ENCODE measurements around the gene NENF. TPM values are rescaled to one million over a fixed set of nuclear protein-coding genes. Genes with fewer than 3 reads are reported as not detected.
"Not testable (repeated sequence)": the region's sequence is repeated elsewhere in the genome, so short reads cannot be mapped to it uniquely, and the experiment has no call there.

The NENF gene
- total RNA-seq, 1 experiment from 2014 or later, result 52.7 TPM

DNA sequence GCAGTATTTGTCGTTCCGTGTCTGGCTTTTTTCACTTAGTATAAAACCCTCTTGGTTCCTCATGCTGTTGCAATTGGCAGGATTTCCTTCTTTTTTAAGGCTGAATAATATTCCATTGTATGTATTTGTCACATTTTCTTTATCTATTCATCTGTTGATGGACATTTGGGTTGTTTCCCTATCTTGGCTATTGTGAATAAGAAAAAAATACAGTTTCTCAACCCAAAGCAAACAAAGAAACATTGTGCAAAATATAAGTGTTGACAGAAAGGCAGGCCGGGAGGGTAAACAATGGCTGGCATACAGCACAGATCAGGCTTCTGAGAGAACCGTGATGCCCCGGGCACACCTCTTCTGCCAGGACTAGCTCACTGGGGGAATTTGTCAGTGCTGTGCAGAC, 26.9 kb downstream of the NENF start:
- no peak for DNase-seq (ENCODE audit: low read depth)

DNA sequence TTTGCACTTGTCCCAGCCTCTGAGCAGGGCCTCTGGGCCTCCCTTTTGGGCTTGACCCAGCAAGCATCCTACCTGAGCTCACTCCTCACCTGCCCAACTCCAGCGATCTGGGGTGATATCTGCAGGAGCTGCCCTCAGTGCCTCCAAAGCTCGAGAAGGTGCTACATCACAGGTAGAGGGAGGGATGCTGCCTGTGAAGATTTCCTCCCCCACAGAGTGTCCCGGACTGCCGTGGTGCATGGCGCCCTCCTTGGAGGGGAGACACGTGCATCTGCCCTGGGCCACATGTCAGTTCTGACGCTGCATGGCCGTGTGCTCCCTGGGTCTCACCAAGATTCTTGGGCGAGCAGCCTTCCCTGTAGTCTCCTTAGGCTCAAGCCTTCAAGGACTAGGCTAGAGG, 27.7 kb downstream of the NENF start:
- DNase-seq (ENCODE audit: low read depth), result no peak

DNA sequence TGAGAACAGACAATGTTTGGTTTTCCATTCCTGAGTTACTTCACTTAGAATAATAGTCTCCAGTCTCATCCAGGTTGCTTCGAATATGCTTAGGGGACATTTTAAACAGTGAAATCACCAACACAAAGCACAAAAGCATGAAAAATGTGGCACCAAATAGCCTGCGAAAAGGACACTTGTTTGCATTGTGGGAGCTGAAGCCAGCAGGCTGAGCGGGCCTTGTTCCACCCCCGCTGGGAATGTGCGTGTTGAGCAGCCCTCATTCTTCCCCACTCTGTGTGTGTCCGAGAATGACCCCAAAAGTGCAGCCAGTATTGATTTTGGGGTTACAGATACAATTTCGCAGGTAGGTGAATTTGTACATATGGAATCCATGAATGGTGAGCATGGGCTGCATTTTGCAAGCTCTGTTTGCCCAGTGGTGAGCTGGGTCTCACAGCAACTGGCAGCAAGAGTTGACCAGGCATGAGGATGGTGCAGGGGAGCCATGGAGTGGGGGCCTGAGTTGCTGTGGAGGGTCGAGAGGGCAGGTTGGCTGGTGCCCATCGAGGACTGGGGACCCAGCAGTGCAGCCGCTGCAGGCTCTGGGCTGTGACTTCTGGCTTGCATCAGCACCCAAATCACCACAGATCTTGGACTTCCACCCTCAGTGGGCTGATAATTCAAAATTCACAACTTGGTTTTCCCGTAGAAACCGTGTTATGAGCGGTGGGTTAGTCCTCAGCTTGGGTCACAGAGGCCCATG, 29.4 kb downstream of the NENF start:
- no peak for DNase-seq (ENCODE audit: low read depth)

DNA sequence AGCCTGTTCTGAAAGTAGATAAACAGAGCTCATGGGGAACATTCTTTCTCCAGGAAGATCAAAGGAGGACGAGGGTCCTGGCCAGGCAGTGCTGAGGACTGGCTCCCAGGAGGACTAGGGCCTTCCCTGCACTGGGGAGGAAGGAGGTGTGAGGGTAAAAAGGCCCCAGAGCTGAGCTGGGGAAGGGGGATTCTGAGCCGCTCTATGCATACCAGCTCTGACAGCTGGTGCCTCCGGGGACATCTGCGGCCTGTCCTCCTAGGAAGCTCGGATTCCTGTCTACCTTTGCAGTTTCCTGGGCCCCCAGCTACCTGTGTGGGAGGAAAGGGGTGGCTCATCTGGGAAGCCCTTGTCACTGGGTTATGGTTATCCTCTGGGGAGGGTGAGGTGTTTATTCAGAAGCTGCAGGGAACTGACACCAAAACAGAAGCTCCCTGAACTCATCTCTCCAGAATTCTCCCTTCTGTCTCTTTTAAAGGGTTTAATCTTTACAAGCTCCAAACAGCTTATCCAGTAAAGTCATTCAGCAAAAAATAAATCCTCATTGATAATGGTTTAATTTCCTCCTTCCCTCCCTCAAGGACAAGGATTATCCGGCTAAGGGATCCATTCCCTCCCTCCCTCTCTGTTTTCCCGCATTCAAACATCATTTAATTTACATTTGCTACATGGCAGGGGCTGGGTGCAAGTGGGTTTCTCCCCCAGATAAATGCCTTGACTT, 31.0 kb downstream of the NENF start:
- DNase-seq (ENCODE audit: low read depth), result no peak

DNA sequence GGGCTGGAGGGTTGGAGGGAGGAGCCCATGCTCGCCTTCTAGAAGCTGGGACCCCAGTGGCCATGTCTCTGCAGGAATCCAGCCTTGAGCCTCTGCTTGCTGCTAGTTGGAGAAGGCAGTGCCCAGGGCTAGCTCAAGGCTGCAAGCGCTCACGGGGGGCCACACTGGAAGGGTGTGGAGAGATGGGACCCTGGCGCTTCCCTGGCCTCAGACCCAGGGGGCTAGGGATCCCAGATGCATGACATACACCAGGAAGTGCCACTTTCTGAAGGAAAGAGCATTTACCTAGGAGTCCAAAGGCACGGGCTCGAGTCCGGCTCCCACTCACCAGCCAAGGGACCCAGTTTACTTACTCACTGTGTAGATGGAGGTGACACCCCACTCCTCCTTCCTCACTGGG, 32.6 kb downstream of the NENF start:
- no peak for DNase-seq (ENCODE audit: low read depth)

DNA sequence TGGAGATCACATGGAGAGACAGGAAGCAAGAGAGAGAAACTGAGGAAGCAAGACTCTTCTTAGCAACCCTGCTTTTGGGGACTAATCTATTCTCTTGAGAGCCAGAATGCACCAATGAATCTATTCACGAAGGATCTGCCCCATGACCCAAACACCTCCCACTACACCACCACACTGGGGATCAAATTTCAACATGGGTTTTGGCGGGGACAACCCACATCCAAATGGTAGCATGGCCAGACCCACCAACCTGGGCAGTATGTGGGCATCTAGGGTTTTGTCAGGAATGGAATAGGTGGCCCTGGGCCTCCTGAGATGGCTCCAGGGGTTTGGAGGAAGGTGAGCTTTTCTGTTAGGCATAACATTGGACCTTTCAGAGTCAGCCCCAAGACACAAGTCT, 33.7 kb downstream of the NENF start:
- DNase-seq (ENCODE audit: low read depth), result no peak

DNA sequence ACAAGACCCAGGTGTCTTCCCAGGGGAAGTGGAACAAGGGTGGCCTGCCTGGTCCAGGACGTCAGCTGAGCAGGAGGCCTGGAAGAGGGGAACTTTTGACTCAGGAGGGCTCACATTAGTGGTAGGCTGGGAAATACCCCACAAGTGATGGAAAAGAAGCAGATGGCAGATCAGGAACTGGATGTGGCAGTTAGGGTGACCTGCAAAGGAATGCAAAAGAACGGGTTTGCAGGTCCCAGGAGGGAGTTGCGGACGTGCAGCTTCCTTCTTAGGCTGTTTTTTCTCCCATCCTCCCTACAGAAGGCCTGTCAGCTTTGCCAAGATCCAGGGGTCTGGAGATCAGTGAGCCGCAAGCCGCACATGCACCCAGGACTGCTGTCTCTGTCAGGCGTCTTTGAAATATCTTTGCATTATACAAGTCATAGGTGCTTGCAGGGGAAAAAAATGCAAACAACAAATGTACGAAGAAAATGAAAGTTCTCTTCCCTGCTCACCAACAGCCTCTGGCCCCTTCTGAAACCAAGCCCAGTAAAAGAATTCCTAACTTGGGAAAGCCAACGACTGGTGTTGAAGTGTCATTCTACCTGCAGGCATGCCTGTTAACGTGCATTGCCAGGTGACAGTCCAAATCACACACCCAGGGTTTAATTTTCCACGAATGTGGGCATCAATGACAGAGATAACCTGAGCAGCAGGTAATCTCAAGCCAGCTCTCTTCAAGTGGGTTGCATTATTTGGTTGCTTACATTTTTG, 34.4 kb downstream of the NENF start:
- no peak for DNase-seq (ENCODE audit: low read depth)

DNA sequence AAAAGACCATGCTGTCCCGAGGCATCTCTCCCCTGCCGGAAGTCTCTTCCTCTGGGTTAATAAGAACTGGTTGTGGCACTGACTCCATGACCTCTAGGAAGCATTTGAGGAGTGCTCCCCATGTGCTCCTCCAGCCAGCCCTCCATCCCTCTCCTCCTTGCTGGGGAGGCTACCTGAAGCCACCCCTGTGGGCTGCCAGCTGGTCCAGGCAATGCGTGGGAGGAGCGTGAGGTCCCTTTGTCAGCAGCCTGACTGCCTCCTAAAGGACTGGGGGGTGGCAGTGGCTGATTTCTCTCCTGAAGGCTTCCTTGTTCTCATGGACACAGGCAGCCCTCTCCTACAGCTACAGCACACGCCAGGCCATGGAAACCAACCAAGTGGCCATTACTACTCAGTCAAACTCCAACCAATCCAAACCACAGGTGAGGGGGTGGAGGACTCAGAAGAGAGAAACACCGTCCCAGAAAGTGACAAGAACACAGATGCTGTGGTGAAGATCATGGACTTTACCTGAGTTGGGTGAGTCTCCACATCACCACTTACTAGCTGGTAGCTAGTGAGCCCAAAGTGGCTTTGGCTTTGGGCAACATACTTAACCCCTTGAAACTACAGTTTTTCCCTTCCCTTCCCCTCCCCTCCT, 35.2 kb downstream of the NENF start:
- DNase-seq (ENCODE audit: low read depth), result peak; percentile 37

DNA sequence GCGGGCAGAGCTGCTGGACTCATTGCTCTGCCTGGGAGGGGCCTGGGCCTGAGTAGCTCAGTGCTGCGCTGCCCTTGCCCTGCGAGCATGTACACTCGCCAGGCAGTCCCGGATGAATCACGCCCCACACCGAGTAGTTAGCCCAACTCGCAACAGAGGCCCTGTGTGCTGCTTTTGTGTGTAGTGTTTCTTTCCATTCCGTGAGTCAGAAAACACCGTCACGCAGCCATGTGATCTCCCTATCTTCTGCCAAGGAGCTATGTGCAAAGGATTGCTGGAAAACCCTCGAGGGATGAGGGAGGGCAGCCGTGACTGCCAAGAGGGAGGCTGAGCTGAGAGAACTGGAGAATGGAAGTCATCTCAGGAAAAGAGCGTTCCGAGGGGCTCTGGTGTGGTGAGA, 37.3 kb downstream of the NENF start:
- DNase-seq (ENCODE audit: low read depth), result peak; percentile 97

DNA sequence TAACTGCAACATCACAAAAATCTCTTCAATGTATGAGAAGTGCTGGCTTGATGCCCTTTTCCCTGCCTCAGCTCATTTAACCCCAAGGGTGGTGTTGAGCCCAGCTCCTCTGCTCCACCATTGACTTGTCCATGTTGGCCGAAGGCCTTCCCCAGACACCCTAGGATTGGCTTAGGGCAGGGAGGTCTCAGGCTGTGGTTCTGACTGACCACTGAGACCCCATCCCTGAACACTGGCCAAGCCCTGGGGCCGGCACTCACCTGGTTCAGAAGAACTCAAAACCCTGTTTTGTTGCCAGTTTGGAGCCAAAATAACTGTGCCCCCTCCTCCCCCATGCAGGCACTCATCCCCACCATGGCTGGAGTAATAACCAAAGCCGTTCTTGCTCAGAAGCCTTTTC, 38.6 kb downstream of the NENF start:
- DNase-seq (ENCODE audit: low read depth), result no peak

DNA sequence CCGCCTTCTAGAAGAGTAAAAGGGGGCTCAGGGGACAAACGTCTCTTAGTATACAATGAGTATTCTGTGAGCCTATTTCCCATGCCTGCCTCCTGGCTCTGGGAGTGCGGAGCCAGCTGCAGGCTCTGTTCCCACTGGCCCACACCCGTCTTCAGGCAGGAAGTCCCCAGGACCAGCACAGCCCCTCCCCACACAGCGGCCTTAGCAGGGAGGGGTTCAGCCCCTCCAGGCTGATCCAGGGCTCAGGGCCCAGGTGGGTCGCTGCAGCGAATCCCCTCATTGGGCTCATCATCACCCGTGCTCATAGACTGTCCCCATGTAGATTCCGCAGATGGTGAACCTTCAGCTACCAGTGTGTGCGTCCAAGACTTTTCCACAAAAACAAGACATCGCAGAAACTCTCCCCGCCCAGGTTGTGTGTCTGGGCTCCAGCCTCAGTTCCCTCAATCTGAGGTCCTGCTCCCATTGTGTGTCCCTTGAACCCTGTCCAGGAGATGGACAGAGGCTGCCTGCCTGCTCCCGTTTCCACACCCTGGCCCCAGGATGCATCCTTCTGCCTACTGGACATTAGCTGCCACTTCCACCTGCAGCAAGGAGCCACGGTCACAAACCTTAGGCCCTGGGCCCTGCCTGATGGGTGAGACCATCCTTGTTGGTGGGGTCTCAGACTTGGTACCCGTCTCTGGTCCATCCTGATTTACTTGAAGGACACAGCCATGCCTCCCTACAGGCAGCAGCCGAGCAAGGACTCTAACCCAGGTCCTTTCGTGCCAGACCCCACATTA, 39.4 kb downstream of the NENF start:
- DNase-seq (ENCODE audit: low read depth), result no peak

DNA sequence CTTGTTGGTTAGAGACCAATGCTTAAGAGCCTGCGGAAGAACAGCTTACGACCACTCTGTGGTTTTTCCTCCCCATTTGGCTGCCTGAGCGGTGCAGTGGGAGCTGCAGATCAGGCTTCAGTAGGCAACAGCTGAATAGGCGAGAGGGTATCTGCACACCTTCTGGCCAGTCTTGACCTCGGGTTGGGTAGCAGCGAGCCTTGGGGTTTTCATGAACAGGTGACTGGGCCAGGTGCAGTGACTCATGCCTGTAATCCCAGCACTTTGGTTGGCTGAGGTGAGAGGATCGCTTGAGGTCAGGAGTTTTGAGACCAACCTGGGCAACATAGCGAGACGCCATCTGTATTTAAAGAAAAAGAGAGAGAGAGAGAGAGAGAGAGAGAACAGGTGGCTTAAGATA, 41.0 kb downstream of the NENF start:
- DNase-seq (ENCODE audit: low read depth), result no peak

DNA sequence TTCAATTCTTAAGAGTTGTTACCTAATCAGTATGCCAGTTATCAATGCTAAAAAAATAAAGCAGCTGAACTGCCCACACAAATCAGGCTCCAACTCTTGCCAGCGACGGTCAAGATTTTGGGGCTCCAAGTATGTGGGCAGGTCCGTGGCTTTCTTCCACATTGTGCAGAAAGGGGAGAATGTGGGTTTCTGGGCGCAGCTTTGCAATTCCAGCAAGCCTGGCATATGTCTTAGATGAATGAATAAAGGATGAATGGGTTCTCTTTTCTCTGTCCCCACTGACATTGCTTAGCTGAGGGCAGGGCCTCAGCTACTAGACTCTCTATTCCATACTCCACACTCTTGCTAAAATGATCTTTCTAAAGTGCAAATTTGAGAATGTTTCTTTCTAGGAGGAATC, 42.4 kb downstream of the NENF start:
- DNase-seq (ENCODE audit: low read depth), result no peak

DNA sequence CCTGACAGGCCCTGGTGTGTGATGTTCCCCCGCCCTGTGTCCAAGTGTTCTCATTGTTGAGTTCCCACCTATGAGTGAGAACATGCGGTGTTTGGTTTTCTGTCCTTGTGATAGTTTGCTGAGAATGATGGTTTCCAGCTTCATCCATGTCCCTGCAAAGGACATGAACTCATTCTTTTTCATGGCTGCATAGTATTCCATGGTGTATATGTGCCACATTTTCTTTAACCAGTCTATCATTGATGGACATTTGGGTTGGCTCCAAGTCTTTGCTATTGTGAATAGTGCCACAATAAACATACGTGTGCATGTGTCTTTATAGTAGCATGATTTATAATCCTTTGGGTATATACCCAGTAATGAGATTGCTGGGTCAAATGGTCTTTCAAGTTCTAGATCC, 43.1 kb downstream of the NENF start:
- not testable (repeated sequence) for DNase-seq (ENCODE audit: low read depth)

DNA sequence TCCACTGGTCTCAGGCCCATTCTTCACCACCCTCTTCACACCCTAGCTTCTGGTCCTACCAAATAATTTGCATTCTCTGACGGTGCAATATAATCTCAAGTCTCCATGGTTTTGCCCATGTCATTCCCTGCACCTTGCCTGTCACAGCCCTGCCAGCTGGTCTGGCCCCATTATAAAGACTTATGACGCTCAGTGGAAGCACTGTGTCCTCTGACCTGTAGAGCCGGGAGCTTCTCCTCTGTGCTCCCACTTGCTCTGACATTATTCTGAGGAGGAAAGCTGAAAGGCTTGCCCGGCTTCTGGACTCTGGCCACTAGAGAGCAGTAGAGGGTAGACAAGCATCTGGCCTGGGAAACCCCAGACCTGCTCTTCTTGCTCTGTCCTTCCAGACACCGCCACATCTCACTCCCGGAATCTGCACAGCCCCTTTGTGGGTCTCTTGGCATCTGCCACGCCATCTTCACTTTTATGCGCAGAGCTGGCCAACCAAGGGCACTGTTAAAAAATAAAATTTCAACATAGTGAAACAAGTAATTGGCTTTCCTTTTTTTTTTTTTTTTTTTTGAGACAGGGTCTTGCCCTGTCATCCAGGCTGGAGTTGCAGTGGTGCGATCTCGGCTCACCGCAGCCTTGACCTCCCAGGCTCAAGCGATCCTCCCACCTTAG, 44.4 kb downstream of the NENF start:
- peak; percentile 78 for DNase-seq (ENCODE audit: low read depth)

DNA sequence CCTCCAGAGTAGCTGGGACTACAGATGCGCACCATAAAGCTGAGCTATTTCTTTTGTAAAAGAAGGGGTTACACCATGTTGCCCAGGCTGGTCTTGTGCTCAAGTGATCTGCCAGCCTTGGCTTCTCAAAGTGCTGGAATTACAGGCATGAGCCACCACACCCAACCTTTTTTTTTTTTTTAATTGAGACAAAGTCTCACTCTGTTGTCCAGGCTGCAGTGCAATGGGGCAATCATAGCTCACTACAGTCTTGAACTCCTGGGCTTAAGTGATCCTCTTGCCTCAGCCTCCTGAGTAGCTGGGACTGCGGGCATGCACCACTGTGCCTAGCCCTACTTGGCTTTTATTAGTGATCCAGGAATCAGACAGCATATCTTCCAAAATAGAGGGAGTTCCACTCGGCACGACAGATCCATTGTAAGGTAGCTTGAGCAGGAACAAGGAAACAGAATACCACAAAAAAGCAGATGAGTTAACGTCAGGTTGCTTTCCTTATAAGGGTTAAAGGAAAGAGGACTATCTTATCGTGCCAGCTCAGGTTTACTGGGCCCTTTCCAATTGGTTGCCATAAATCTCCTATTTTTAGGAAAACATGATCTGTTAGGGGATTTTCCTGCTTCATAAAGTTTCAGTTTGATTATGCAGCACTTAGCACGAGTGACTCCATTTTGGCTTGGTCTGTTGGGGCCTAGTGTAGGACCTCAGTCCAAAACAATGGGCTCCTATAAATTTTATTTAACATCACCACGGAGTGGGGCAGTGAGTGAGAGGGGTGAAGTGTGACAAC, 45.2 kb downstream of the NENF start:
- DNase-seq (ENCODE audit: low read depth), result no peak

DNA sequence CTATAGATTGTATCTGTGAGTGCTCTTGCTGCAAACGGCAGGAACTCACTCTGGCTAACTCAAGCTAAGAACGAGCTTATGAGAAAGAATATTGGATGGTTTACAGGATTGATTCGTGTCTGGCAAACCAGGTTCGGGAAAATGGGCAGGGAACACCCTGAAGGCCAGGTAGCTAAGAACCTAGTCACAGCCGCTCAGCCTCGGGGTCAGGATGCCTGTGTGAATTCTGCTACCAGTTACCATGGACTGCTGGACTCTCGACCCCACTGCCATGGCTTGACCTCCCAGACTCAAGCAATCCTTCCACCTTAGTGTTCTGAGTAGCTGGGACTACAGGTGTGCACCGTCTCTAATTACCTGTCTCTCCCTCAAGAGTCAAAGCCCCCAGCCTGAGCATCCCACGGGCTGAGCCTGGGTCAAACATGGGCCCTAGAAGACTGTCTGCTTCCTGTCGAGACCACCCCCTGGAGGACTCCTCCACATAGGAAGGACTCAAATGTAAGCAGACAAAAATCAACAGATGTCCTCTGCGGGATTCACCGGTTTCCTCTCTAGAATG, 45.8 kb downstream of the NENF start:
- DNase-seq (ENCODE audit: low read depth), result no peak

DNA sequence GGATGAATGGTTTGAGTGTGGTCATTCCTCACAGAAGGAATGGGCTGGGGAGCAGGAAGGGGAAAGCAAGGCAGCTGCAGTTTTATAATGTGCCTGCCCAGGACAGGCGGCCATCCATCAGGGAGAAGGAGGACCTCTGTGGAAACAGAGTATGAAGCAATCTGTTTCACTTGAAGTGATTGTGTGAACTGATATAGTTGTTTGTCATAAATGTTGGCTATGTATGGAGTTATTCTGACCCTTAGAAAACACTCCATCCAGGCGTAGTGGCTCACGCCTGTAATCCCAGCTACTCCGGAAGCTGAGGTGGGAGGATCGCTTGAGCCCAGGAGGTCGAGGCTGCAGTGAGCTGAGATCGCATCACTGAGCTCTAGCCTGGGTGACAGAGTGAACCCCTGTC, 46.5 kb downstream of the NENF start:
- DNase-seq (ENCODE audit: low read depth), result no peak

DNA sequence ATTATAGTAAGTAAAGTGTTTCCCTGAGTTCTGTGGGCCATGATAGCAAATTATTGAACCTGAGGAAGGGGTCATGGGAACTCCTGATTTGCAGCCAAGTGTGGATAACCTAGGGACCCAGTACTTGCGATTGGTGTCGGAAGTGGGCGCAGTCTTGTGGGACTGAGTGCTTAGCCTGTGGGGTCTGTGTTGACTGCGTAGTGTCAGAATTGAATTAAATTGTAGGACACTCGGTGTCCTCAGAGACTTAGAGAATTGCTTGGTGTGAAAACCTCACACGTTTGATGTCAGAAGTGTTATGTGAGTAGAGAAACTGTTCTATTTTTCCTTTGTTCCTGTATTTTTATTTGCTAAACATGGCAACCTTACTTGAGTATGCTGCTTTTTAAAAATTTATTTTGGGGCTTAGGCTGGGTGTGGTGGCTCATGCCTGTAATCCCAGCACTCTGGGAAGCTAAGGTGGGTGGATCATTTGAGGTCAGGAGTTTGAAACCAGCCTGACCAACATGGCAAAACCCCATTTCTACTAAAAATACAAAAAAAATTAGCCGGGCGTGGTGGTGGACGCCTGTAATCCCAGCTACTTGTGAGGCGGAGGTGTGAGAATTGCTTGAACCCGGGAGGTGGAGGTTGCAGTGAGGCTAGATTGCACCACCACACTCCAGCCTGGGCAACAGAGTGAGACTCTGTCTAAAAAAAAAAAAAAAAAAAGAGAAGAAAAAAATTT, 48.2 kb downstream of the NENF start:
- not testable (repeated sequence) for DNase-seq (ENCODE audit: low read depth)
